BJ (cell line): ENCODE measurements around the gene CCDC148. TPM values are rescaled to one million over a fixed set of nuclear protein-coding genes. Genes with fewer than 3 reads are reported as not detected.
"Not testable (repeated sequence)": the region's sequence is repeated elsewhere in the genome, so short reads cannot be mapped to it uniquely, and the experiment has no call there.

Experiments
- CTCF ChIA-PET: fragments of 350-600 bp; formaldehyde crosslinking; extraction: SDS; loops from one replicate; lab custom pipeline; 2021; ENCODE audit warnings: antibody characterized with exemption, inconsistent platforms; lab: Yijun Ruan, JAX
- POLR2A ChIA-PET: fragments of 300-600 bp; sonication (Branson Sonifier 250); formaldehyde crosslinking; extraction: SDS; loops from one replicate; lab custom pipeline; 2021; ENCODE audit warnings: antibody characterized with exemption; lab: Charles Lee
- DNase-seq: peaks from one replicate; pipeline ENCODE4 v3.0.0-alpha.2; 2011; ENCODE audit warnings: low read depth
- H3K27me3 ChIP-seq: 2 replicates; pipeline ENCODE4 v1.6.0; 2011; ENCODE audit warnings: low read length; ENCODE audit not compliant: control insufficient read depth, insufficient read depth
- H3K36me3 ChIP-seq: 2 replicates; pipeline ENCODE4 v1.5.1; 2011; ENCODE audit warnings: low read length; ENCODE audit not compliant: control insufficient read depth, insufficient read depth
- H3K4me3 ChIP-seq: 2 replicates; pipeline ENCODE4 v1.5.1; 2011; ENCODE audit warnings: low read depth, mild to moderate bottlenecking, control low read depth, low read length
- CTCF ChIP-seq: IDR thresholded peaks from 2 replicates; pipeline ENCODE4 v1.5.1; 2011; ENCODE audit warnings: low read depth, mild to moderate bottlenecking, control low read depth, inconsistent platforms, low read length, moderate library complexity; ENCODE audit not compliant: insufficient read depth
- polyA plus RNA-seq: library from polyadenylated mRNA; depleted of rRNA; stranded (reverse); fragments of >200 nt; gene quantifications from 2 replicates; pipeline ENCODE4 v1.2.3, GENCODE V29; 2011

Gene CCDC148
- polyA plus RNA-seq, 1 experiment = 0.75 TPM

- TF ChIP-seq CTCF = no peak
- ChIA-PET POLR2A (interaction anchor here (0.6 kb wide), 1 partner anchor 103 kb away, joined by 7 read pairs; no protein-coding TSS in a partner anchor), CTCF (no interaction called here)
- DNase-seq = no peak
- Histone ChIP-seq H3K27me3 (no peaks in the 10 kb centered on the region), H3K36me3 (no peaks in the 10 kb centered on the region), H3K4me3 (no peak overlapping the region)
Measured at GRCh38 chr2:158239271-158239670, 217.3 kb downstream of the CCDC148 start.

- DNase-seq = no peak
- ChIA-PET CTCF (interaction anchor here (0.7 kb wide), 1 partner anchor 21 kb away, joined by 4 read pairs; no protein-coding TSS in a partner anchor), POLR2A (no interaction called here)
- no peaks in the 10 kb centered on the region for H3K36me3 ChIP-seq
- no peaks in the 10 kb centered on the region for H3K27me3 ChIP-seq
- no peak for TF ChIP-seq CTCF
- no peak overlapping the region for H3K4me3 ChIP-seq
Measured at GRCh38 chr2:158234497-158234896, 222.1 kb downstream of the CCDC148 start.

DNA sequence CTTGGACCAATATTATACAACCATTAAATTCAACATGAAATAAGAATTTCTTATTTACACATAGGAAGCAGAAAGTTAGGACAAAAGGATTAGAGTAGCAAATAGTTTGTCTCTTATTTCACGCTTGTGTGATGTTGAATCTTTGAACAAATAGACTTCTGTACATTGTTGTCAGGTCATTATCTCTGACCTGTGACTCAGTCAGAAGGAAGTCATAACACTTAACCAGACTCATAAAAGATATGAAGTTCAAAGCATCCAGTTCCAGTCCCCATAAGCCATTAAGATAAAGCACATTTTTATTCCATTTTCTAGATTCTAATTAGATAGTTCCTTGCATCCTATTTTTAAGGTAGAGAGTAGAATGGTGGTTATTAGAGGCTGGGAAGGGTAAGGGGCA, 224.1 kb downstream of the CCDC148 start:
- CTCF ChIA-PET = no interaction called here
- no peak overlapping the region for H3K4me3 ChIP-seq
- H3K27me3 ChIP-seq = no peaks in the 10 kb centered on the region
- POLR2A ChIA-PET = no interaction called here
- DNase-seq = no peak
- no peak for TF ChIP-seq CTCF
- H3K36me3 ChIP-seq = no peaks in the 10 kb centered on the region

- no peaks in the 10 kb centered on the region for H3K27me3 ChIP-seq
- H3K4me3 ChIP-seq = no peak overlapping the region
- POLR2A ChIA-PET = no interaction called here
- H3K36me3 ChIP-seq = no peaks in the 10 kb centered on the region
- no peak for DNase-seq
- no peak for TF ChIP-seq CTCF
- CTCF ChIA-PET = no interaction called here
Measured at GRCh38 chr2:158228943-158229508, 227.5 kb downstream of the CCDC148 start.

DNA sequence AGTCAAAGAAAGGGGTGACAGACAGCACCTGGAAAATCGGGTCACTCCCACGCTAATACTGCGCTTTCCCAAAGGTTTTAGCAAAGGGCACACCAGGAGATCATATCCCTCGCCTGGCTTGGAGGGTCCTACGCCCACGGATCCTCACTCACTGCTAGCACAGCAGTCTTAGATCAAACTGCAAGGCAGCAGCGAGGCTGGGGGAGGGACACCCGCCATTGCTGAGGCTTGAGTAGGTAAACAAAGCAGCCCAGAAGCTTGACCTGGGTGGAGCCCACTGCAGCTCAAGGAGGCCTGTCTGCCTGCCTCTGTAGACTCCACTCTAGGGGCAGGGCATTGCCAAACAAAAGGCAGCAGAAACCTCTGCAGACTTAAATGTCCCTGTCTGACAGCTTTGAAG, 233.5 kb downstream of the CCDC148 start:
- CTCF ChIA-PET = interaction anchor here (0.6 kb wide), 1 partner anchor 139 kb away, joined by 3 read pairs; no protein-coding TSS in a partner anchor
- POLR2A ChIA-PET, H3K4me3 ChIP-seq, DNase-seq, H3K27me3 ChIP-seq, H3K36me3 ChIP-seq: not testable (repeated sequence)
